Thoracic aorta (tissue), 2 donors: ENCODE measurements around the gene TIMM8B. TPM values are rescaled to one million over a fixed set of nuclear protein-coding genes. Genes with fewer than 3 reads are reported as not detected.
A peak's percentile ranks its signal among the peaks of the same experiment; 100 is the strongest.
"Not testable (repeated sequence)": the region's sequence is repeated elsewhere in the genome, so short reads cannot be mapped to it uniquely, and the experiment has no call there.

Experiments
- ATAC-seq: fragments of 150-250 bp; one replicate; pipeline ENCODE4 v1.8.0; 2017; ENCODE audit warnings: low read depth; ENCODE audit not compliant: insufficient number of reproducible peaks, low FRiP score
- DNase-seq: peaks from one replicate; pipeline ENCODE4 v3.0.0-alpha.2; 2020; ENCODE audit warnings: low spot score
- H3K27ac ChIP-seq, 2 donors: fragments of 200-600 bp; sonication (generic); 1 replicate in 1 of 2; 2 replicates in 1 of 2; pipeline ENCODE4 v1.5.1; 2016; ENCODE audit warnings: mild to moderate bottlenecking in 2 of 2, moderate library complexity in 2 of 2
- H3K27me3 ChIP-seq: fragments of 200-600 bp; sonication (generic); replicated peaks from 2 replicates; pipeline ENCODE4 v1.6.0; 2016; ENCODE audit warnings: mild to moderate bottlenecking; ENCODE audit not compliant: insufficient read depth
- H3K36me3 ChIP-seq: fragments of 200-600 bp; sonication (generic); one replicate; pipeline ENCODE4 v1.5.1; 2016
- H3K4me1 ChIP-seq, 2 donors: fragments of 200-600 bp; sonication (generic); 1 replicate in 1 of 2; 2 replicates in 1 of 2; pipeline versions ENCODE4 v1.5.1 to v1.6.0; 2016; ENCODE audit warnings: low read depth in 2 of 2, mild to moderate bottlenecking in 1 of 2; ENCODE audit not compliant: control insufficient read depth in 1 of 2
- H3K4me3 ChIP-seq: fragments of 200-600 bp; sonication (generic); 2 replicates; pipeline ENCODE4 v1.5.1; 2016; ENCODE audit warnings: mild to moderate bottlenecking
- H3K9me3 ChIP-seq: fragments of 200-600 bp; sonication (generic); 2 replicates; pipeline ENCODE4 v1.5.1; 2016
- total RNA-seq, 2 donors: library from RNA; depleted of rRNA; stranded (reverse); fragments of >200 nt; gene quantifications; one replicate each; pipeline versions ENCODE4 v1.1.0 to v1.2.3, GENCODE V29; 2016
- TF ChIP-seq, protein P1 (sequence below): fragments of 200-600 bp; sonication (generic); IDR thresholded peaks from one replicate; pipeline ENCODE4 v1.5.1; 2019; ENCODE audit warnings: antibody characterized with exemption

Gene TIMM8B
- total RNA-seq, 2 donors from 2014 or later, result 16.0 to 23.8 TPM

DNA sequence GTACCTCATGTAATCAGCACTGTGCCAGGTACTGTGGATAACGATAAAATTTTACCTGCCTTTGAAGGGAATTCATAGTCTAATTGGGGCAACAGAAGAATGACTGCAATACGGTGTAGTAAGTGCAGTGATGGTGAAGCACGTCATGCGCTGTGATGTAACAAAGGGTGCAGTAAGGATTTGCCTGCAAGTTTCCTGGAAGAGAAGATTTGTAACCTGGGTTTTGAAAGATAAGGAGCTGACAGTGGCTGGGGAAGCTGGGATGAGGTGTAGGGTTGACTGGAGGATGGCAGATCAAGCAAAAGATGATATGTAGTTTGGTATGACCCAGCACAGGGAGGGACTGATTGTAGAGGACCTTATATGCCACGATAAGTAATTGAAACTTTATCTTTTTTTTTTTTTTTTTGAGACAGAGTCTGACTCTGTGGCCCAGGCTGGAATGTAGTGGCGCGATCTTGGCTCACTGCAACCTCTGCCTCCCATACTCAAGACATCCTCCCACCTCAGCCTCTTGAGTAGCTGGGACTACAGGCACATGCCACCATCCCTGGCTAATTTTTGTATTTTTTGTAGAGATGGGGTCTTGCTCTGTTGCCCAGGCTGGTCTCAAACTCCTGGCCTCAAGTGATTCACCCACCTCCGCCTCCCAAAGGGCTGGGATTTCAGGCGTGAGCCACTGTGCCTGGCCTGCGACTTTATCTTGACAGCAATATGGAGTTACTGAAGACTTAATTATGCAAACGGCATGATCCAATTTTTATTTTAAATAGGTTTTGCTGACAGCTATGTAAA is 11.4 kb upstream of the TIMM8B start:
- ATAC-seq (no peak), DNase-seq (no peak)
- Histone ChIP-seq H3K36me3 (peaks cover 7% of the 10 kb centered on the region), H3K27ac (no peak overlapping the region), H3K9me3 (no peaks in the 10 kb centered on the region), H3K27me3 (no peaks in the 10 kb centered on the region), H3K4me3 (no peak overlapping the region), H3K4me1 (no peaks in the 10 kb centered on the region)
- TF ChIP-seq, protein P1, sequence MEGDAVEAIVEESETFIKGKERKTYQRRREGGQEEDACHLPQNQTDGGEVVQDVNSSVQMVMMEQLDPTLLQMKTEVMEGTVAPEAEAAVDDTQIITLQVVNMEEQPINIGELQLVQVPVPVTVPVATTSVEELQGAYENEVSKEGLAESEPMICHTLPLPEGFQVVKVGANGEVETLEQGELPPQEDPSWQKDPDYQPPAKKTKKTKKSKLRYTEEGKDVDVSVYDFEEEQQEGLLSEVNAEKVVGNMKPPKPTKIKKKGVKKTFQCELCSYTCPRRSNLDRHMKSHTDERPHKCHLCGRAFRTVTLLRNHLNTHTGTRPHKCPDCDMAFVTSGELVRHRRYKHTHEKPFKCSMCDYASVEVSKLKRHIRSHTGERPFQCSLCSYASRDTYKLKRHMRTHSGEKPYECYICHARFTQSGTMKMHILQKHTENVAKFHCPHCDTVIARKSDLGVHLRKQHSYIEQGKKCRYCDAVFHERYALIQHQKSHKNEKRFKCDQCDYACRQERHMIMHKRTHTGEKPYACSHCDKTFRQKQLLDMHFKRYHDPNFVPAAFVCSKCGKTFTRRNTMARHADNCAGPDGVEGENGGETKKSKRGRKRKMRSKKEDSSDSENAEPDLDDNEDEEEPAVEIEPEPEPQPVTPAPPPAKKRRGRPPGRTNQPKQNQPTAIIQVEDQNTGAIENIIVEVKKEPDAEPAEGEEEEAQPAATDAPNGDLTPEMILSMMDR, result no peak

DNA sequence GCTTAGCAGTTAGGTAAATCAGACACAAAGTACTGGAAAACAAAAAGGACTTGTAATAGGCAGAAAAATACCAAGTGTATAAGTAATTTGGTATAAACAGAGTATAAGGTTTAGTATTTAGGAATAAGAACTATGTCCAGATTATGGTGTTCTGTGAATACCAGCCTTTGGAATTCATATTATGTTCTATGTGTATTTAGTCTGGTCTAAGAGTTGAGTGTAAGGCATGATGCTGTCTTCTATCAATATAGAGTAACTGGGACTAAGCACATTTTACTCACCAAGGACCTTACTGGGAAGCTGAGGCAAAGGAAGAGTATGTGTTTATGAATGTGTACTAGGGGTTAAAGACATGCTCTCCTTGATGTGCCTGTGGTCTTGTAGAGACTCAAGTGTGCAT is 9.6 kb upstream of the TIMM8B start:
- H3K4me1 ChIP-seq, result no peaks in the 10 kb centered on the region
- no peaks in the 10 kb centered on the region for H3K9me3 ChIP-seq
- no peak overlapping the region for H3K4me3 ChIP-seq
- DNase-seq (no peak), ATAC-seq (no peak)
- no peak overlapping the region for H3K27ac ChIP-seq
- H3K36me3 ChIP-seq, result peaks cover 13% of the 10 kb centered on the region
- TF ChIP-seq, protein P1, result no peak
- H3K27me3 ChIP-seq, result no peaks in the 10 kb centered on the region

DNA sequence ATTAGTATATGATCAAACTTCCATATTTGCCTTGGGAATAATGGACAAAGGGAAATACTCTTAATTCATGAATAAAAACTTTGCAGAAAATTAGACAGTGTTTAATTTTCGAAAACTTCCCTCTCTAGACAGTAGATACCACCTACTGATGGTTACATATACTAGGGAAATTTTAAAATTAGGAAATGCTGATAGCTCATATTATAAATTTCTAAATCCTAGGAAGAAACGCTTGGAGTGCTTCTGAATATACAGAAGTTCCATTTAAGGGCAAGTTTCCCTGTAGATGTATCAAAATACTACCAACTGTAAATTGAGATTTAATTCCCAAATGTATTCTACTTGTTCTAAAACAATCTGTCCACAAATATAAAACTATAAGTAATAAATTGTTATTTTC is 8.7 kb upstream of the TIMM8B start:
- H3K9me3 ChIP-seq, ATAC-seq, H3K27ac ChIP-seq, H3K4me3 ChIP-seq, DNase-seq, H3K27me3 ChIP-seq, H3K4me1 ChIP-seq: not testable (repeated sequence)
- H3K36me3 ChIP-seq, result peaks cover 20% of the 10 kb centered on the region

DNA sequence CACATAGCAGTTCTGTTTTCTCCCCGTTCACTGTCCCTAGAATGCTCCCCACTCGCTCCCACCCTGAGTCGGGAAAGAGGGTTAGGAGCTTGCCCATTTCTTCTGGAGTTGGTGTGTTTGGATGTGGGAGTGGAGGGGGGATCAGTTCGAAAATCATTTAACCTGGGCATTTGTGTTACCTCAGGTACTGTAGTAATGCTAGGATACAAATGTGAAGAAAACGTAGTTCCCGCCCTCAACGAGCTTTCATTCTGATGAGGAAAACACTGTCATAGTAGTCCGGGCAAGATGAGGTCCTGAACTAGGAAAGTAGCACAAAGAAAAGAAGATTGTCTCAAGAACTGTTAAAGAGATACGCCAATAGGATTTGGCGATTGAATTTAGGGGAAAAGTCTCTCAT is 656 bp upstream of the TIMM8B start:
- TF ChIP-seq, protein P1, result no peak
- H3K36me3 ChIP-seq, result peaks cover 52% of the 10 kb centered on the region
- DNase-seq (no peak), ATAC-seq (no peak)
- H3K4me1 ChIP-seq, result peaks cover 17 to 37% of the 10 kb centered on the region in 2 donors
- peak overlapping the region; percentile 81 for H3K4me3 ChIP-seq
- H3K9me3 ChIP-seq, result no peaks in the 10 kb centered on the region
- peak overlapping the region; percentile 51 to 57 for H3K27ac ChIP-seq
- H3K27me3 ChIP-seq, result no peaks in the 10 kb centered on the region

DNA sequence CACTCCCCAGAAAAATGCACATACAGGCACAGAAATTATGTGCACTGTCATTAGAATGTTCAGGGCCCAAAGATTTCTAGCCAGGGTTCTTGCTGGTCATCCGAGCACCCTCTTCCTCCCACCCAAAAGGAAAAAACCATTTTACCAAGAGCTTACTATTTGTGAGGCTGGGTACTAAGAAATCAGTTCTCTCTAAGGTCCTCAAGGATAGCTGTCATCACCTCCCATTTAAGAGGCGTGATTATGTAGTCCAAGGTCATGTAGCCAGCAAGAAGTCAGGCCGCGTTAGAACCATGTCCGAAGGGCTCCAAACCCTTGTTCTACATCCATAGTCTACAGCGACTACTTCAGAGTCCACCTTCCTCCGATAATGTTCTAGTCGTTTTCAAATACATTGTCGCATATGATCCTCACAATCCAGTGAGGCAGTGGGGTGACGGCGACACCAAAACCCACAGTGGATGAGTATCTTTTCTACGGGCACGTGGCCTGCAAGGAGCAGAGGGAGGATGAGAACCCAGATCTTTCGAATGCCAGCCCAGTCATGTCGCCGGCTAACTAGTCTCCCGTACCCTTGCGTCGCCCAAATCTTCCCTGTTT is 634 bp downstream of the TIMM8B start:
- no peaks in the 10 kb centered on the region for H3K9me3 ChIP-seq
- H3K4me1 ChIP-seq, result peaks cover 17 to 37% of the 10 kb centered on the region in 2 donors
- H3K4me3 ChIP-seq, result peak overlapping the region; percentile 81
- DNase-seq (no peak), ATAC-seq (no peak)
- peaks cover 44% of the 10 kb centered on the region for H3K36me3 ChIP-seq
- TF ChIP-seq, protein P1, result no peak
- H3K27me3 ChIP-seq, result no peaks in the 10 kb centered on the region
- H3K27ac ChIP-seq, result peak overlapping the region; percentile 44 to 51
